ENCODE measurements around the gene RPS19BP1. TPM values are rescaled to one million over a fixed set of nuclear protein-coding genes. Genes with fewer than 3 reads are reported as not detected.

The RPS19BP1 gene
- total RNA-seq, 1 experiment from 2014 or later, result 102 TPM

- TF ChIP-seq, protein P1, sequence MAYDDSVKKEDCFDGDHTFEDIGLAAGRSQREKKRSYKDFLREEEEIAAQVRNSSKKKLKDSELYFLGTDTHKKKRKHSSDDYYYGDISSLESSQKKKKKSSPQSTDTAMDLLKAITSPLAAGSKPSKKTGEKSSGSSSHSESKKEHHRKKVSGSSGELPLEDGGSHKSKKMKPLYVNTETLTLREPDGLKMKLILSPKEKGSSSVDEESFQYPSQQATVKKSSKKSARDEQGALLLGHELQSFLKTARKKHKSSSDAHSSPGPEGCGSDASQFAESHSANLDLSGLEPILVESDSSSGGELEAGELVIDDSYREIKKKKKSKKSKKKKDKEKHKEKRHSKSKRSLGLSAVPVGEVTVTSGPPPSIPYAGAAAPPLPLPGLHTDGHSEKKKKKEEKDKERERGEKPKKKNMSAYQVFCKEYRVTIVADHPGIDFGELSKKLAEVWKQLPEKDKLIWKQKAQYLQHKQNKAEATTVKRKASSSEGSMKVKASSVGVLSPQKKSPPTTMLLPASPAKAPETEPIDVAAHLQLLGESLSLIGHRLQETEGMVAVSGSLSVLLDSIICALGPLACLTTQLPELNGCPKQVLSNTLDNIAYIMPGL (CRISPR knock-in tag; IDR thresholded peaks at IDR 0.05), result 0 out of 2 replicates have a peak, but pooled peaks have one; percentile 17
- TF ChIP-seq ATF1 (CRISPR knock-in tag; IDR thresholded peaks at IDR 0.05) (no peak), HMGA2 (CRISPR knock-in tag; IDR thresholded peaks at IDR 0.05) (no peak), ZBTB21 (CRISPR knock-in tag; IDR thresholded peaks at IDR 0.05; ENCODE audit: borderline replicate concordance) (peak; percentile 92; the same call in 1 of the 2 replicates), GTF2I (CRISPR knock-in tag; conservative IDR thresholded peaks at IDR 0.05) (no peak), GRHL2 (CRISPR knock-in tag; IDR thresholded peaks at IDR 0.05; ENCODE audit: insufficient replicate concordance, severe bottlenecking) (no peak), TCF7 (CRISPR knock-in tag; IDR thresholded peaks at IDR 0.05; ENCODE audit: low read depth) (peak; percentile 88), AFF4 (CRISPR knock-in tag; IDR thresholded peaks at IDR 0.05; ENCODE audit: borderline replicate concordance) (no peak), ZMAT4 (CRISPR knock-in tag; IDR thresholded peaks at IDR 0.05) (no peak), TP53 (CRISPR knock-in tag; IDR thresholded peaks at IDR 0.05) (peak; percentile 97), ZNF121 (CRISPR knock-in tag; IDR thresholded peaks at IDR 0.05) (no peak), ARID4B (CRISPR knock-in tag; IDR thresholded peaks at IDR 0.05; ENCODE audit: borderline replicate concordance) (peak; percentile 99), CDX4 (CRISPR knock-in tag; IDR thresholded peaks at IDR 0.05; ENCODE audit: borderline replicate concordance) (no peak), CBFB (CRISPR knock-in tag; IDR thresholded peaks at IDR 0.05; ENCODE audit: low read depth) (peak; percentile 83; the same call in 1 of the 2 replicates)
- TF ChIP-seq, protein P2, sequence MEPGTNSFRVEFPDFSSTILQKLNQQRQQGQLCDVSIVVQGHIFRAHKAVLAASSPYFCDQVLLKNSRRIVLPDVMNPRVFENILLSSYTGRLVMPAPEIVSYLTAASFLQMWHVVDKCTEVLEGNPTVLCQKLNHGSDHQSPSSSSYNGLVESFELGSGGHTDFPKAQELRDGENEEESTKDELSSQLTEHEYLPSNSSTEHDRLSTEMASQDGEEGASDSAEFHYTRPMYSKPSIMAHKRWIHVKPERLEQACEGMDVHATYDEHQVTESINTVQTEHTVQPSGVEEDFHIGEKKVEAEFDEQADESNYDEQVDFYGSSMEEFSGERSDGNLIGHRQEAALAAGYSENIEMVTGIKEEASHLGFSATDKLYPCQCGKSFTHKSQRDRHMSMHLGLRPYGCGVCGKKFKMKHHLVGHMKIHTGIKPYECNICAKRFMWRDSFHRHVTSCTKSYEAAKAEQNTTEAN (CRISPR knock-in tag; IDR thresholded peaks at IDR 0.05), result peak; percentile 95
- TF ChIP-seq, protein P3, sequence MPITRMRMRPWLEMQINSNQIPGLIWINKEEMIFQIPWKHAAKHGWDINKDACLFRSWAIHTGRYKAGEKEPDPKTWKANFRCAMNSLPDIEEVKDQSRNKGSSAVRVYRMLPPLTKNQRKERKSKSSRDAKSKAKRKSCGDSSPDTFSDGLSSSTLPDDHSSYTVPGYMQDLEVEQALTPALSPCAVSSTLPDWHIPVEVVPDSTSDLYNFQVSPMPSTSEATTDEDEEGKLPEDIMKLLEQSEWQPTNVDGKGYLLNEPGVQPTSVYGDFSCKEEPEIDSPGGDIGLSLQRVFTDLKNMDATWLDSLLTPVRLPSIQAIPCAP (CRISPR knock-in tag; IDR thresholded peaks at IDR 0.05), result peak; percentile 91
- TF ChIP-seq, protein P4, sequence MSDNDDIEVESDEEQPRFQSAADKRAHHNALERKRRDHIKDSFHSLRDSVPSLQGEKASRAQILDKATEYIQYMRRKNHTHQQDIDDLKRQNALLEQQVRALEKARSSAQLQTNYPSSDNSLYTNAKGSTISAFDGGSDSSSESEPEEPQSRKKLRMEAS (CRISPR knock-in tag; IDR thresholded peaks at IDR 0.05), result peak; percentile 87
- TF ChIP-seq, protein P5, sequence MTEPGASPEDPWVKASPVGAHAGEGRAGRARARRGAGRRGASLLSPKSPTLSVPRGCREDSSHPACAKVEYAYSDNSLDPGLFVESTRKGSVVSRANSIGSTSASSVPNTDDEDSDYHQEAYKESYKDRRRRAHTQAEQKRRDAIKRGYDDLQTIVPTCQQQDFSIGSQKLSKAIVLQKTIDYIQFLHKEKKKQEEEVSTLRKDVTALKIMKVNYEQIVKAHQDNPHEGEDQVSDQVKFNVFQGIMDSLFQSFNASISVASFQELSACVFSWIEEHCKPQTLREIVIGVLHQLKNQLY (CRISPR knock-in tag; IDR thresholded peaks at IDR 0.05), result no peak
These were observed 13.1 kb upstream of the RPS19BP1 start (continued) for GRCh38 chr22:39545386-39546365.

Measured in WTC11 (cell line).